ENCODE measurements around the gene DNMBP.

GRCh38 chr10:99994801-99995200 lies 14.9 kb downstream of the DNMBP start:
- TF ChIP-seq POLR2A (IDR thresholded peaks at IDR 0.05; ENCODE audit: low read depth, low read length), result no peak
- TF ChIP-seq POLR2AphosphoS5 (IDR thresholded peaks at IDR 0.05; ENCODE audit: low read depth, low read length), result no peak
